ENCODE results near the gene GALNT16.

GALNT16 gene

DNA sequence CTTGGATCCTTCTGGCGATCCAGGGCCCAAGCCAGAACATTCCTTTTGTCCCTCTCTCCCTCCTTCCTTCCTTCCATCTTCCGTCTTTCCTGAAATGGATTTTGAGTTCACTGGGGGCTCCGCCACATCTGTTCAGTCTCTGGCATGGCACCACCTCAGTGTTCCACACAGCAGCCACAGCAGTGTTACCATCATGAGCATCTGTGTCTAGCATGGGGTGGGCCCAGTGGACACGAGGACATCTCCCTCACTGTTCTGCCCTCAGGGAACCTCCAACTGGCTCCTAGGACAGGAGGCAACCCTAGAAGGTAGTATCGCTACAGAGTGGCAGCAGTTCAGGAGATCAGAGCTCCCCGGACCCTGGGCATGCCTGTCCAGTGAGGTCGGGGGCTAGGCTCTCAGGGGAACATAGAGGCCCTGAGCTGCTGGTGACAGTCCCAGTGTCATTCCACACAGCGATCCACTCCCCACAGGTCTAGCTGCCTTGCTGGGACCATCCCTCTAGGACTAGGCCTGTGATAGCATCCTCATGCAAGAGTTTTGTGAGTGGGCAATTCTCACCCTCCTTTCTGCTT lies 59.0 kb downstream of the GALNT16 start:
- DNase-seq: no peak

DNA sequence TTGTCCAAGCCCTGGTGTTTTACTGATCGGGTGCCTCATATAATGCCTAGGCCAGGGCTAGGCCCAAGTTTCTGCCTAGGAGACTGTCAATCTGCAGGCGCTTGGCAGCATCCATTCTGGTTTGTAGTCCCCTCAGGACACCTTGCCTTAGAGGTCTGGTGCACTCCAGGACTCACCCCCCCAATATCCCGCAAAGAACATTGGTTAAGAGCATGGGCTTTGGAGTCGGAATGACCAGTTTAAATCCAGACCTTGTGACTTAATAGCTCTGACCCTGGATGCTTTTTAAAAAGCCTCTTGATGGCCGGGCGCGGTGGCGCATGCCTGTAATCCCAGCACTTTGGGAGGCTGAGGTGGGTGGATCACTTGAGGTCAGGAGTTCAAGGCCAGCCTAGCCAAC lies 60.0 kb downstream of the GALNT16 start:
- DNase-seq: no peak

DNA sequence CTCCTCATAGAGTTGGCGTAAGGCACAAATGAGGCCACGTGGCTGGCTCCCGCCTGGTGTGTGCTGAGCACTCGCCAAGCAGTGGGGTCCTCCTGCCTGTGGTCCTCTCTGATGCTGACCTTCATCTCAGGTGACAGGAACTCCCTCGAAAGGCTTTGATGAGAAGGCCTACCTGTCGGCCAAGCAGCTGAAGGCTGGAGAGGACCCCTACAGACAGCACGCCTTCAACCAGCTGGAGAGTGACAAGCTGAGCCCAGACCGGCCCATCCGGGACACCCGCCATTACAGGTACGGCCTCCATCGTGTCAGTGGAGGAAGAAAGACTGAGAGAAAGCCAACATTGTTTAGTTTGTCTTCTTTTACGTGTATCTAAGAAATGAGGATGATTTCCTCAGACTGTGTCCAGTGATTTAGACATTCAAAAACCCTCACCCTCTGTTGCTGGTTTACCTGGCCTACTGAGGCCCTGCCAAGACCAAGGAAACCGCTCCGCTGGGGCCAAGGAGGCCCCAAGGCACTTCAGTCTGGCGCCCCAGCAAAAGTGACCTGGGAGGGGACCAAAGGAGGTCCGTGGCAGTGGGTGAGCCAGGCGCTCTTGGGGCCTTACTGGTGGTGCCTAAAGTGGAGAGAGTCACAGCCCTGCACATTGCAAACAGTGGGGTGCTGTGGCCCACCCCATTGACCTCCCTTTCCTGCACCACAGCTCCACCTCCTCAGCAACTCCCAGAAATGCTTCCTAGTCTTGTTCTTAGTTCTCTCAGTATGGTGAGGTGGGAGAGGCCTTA lies 60.8 kb downstream of the GALNT16 start:
- DNase-seq: no peak

DNA sequence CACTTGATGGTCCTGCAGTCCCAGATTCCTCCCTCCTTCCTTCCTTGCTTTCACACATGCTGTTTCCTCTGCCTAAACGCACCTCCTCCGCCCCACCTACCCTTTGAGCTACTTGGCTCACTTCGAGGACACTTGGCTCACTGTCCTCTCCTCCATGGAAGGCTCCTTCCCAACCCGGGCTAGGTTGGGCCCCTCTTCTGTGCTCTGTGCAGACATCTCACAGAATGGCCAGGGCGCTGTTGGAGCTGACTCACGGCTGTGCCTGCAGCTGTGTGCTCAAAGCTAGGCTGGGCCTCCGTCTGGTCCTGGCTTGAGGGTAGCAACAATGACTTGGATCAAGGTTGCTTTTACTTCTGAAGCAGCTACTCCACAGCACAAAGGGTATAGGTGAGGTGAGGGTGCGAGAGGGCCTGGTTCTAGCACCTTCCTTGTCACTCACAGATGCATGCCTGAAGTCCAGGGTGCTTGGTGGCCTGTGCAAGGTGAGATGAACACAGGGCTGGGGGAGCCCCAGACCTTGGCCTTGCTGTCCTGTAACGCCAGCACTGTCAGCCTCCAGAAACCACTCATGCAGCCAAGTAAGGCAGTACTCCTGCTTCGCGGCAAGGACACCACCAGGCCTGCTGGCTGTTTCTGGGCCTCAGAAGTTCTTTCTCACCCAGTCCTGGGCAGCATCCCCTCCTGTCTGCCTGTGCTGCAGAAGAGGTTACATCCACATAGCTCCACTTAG lies 61.8 kb downstream of the GALNT16 start:
- DNase-seq: no peak

DNA sequence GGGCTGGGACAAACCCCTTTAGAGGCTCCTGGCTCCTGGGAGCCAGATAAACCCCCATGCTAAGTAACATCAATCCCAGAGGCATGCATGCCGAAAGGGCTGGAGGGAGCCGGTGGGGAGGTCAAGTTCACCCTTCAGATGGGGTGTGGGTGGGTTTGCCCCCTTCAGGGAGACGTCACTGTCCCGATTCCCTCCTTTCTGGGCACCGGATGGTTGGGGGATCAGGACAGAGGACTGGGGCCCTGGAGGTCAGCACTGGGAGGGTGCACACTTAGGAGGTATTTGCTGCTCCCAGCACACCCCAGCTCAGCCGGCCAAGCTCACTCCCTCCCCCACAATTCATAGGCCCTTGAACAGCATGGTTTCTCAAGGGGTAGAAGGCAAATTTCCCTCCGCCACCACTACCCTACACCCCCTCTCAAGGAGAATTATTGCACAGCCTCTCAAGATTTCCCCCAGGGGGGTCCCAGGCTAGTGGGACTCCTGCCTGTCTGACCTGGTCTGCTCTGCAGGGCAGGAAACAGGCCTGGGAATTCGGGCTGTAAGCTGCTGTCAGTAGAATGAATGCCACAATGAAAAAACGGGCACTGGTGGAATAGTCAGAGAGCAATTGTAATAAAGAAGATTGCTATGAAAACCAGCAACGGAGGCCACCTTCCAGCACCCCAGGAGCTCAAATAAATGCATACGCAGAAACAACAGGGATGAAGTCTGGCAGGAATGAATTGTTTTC lies 63.5 kb downstream of the GALNT16 start:
- DNase-seq: no peak

DNA sequence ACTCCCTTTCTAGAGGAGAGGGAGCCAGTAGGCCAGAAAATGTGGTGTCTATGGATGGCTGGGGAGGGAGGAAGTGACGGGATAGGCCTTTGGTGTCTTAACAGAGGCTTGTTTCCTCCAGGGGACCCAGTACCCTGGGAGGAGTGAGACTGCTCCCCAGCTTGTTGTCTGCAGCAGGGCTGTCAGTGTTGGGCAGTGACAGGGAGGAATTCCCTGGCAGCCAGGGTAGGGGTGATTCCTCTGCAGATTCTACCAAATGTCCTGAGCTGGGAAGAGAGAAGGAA lies 64.0 kb downstream of the GALNT16 start:
- DNase-seq: no peak

DNA sequence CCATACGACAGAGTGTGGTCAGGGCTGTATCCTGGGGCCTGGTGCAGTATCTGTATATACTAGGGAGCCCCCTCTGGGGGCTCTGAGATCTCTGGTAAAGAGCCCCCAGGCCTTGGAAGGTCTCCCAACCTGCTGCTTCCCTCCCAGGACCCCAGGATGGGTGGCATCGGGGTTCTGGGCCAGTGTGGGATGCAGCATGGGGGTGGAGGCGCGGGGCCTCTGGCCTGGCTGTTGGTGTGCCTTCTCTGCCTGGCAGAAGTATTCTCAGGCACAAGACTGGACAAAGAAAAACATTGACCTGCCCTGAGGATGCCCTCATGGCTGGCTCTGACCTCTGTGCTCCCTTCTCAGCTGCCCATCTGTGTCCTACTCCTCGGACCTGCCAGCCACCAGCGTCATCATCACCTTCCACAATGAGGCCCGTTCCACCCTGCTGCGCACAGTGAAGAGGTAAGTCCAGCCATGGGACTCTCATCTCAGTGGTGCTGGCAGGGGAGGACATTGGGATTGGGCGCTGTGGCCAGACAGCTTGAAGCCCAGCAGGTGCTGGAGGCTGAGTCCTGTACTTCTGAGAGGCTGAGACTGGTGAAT lies 64.5 kb downstream of the GALNT16 start:
- DNase-seq: no peak

DNA sequence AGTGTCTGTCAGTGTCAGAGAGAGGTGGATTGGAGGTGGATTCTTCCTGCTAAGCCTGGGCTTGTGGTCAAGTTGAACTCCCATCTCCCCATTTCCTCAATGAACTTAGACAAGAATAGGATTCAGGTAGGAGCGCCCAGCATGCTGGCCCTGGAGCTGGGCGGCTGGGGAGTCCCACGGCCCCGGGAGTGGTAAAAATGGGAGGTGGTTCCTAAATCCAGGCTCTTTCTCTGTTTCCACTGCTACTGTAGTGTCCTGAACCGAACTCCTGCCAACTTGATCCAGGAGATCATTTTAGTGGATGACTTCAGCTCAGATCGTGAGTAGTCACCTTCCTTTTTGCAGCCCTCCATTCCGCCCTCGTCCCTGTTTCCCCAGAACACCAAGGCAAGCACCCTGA lies 65.1 kb downstream of the GALNT16 start:
- no peak for DNase-seq

DNA sequence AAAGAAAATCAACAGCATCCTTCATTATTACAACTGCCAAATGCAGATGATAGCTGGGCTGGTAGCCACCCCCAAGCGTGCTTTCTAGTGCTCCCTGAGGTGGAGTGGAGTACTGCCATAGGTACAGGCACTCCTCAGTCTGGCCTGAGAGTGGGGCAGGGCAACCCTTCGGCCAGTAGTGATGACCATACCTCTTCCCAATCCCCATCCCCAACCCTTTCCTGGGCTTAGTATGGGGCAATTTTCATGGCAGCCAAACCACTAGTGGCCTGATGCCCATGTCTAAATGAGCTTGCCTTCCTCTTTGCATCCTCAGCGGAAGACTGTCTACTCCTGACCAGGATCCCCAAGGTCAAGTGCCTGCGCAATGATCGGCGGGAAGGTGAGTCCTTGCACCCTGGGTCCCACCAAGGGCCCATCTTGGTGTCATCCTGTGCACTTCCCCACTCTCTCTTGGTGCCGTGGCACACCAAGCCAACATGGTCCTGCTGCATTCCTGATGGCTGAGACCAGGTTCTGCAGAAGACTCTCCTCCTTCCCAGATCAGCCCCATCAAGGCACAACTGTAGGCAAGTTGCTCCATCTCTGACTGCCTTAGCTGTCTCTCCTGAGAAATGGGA lies 65.8 kb downstream of the GALNT16 start:
- no peak for DNase-seq

DNA sequence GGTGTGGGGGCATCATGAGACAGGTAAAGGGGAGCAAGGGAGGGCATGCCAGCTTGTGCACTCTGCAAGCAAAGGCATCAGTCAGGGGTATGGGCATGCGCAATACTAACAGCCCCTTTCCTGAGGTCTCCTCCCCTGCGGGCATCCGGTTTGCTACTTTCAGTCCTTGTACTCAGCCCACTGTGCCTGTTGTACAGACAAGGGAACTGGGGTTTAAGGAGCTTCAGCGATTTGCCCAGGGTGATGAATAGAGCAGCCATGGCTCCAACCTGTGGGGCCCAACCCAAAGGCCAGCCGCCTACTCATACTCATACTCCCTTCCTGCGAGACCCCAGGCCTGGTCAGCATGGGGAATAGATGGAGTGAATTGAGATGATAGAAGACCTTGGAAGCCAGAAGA lies 66.7 kb downstream of the GALNT16 start:
- DNase-seq: no peak

DNA sequence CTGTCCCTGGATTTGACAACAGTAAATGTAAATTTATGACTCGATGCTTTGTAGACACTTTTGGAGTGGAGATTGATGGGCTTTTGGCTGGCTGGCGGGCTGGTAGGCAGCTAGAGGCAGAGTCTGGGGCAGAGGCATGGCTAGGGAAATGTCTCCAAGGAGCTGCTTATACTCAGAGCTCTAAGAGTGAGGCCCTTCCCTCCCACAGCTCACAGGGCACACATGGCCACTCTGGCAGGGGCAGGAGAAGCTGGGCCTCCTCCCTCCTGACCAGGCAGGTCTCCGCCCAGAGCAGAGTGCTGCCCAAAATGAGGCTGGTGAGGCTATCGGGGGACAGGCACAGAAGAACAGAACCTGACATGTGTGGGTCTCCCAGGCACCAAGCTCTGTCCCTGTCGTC lies 67.5 kb downstream of the GALNT16 start:
- no peak for DNase-seq

DNA sequence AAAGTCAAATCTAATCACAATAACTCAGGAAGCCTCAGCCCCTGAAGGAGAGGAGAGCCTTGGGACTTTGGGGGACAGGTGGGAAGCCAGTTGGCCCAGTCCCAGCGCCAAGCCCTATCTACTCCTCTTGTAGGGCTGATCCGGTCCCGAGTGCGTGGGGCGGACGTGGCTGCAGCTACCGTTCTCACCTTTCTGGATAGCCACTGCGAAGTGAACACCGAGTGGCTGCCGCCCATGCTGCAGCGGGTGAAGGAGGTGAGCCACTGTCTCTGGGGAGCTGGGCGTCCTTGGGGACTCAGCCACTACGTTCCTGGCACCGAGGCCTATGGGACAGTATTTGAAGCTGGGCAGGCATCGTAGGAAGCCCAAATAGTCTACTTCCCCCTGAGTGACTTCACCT lies 68.4 kb downstream of the GALNT16 start:
- DNase-seq: no peak

DNA sequence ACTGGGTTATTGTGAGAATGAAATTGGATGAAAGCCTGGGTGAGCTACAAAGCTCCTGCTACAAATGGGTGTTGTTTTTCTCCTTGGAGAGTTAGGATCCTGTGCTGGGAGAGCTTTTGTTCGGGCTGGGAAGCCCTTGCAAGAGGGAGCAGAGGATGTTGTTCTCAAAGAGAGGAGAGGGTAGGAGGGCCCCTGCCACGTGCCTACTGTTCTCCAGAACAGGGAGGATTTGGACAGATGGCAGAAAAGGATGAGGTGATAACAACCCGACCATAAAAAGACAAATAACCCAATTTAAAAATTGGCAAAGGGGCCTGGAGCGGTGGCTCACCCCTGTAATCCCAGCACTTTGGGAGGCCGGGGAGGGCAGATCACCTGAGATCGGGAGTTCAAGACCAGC lies 68.8 kb downstream of the GALNT16 start:
- DNase-seq: no peak

DNA sequence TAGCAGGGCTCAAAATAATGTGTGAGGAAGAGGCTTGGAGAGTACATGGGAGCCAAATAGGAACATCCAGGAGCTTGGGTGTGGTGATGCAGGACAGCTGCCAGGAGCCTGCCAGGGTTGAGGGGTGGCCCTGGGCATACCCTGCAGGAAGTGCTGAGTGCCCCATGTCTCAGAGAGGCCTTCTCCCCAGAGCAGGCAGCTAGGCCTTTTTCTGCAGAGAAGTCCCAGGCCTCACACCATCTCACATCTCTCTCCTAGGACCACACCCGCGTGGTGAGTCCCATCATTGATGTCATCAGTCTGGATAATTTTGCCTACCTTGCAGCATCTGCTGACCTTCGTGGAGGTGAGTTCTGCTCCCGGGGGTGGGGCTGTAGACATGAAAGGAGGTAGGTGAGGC lies 71.2 kb downstream of the GALNT16 start:
- DNase-seq: no peak

DNA sequence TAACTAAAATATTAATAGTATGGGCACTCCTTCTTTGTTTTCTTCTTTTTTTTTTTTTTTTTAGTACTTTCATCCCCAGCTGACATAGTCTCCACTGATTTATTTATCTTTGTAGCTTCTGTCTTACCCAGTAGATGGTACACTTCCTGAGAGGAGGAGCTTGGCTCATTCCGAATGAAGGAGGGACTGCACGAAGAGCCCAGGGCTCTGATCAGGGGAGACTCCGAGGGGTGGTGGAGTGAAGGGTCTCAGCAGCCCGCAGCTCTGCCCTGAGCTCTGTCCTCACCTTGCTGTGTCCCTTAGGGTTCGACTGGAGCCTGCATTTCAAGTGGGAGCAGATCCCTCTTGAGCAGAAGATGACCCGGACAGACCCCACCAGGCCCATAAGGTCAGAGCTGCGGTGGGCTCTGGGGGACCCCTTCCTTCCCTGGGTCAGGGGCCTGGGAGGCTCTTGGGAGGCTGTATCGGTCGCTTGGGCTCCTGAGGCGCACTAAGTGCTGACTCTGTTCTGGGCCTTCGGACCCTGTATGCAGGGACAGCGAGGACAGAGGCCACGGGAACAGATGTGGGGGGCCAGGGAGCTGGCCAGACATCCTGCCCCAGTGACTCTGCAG lies 72.9 kb downstream of the GALNT16 start:
- DNase-seq: no peak

DNA sequence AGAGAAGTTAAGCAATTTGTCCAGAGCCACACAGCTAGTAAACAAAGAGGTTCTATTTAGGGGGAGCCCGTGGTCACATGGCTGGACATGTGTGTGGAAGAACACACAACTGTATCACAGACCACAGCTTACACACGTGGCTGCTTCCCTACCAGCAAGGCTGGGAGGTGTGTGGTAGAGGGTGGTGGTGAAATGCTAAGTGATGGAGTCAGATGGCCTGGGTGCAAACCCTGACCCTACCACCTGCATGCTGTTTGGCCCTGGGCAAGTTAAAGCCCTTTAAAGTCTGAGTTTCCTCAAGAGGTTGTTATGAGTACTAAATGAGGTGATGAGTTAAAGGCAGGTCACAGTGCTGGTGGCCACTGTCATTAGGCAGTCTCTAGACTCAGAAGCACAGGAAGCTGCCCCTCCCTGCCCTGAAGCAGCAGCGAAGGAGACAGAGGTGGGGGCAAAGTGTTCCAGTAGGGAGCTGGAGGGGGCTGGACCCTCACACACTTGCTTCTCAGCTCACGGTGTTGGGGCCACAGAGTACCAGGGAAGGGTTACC lies 73.9 kb downstream of the GALNT16 start:
- DNase-seq: no peak

DNA sequence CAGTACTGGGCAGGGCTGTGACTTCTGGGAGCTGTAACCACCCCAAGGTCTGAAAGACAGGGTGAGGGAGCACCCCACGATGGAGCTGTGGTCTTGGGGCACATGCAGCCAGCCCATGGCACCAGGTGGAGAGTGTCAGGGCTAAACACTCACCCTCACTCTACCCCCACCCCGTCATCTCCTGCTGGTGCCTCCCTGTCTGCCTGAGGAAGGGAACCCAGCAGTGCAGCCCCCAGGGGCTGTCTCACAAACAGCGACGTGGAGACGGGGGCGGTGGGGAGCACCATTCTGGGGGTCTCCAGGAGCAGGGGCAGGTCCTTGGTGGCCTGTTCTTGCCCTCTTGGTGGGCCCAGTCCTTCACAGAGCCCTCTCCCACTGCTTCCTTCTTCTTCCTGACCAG lies 74.6 kb downstream of the GALNT16 start:
- no peak for DNase-seq

DNA sequence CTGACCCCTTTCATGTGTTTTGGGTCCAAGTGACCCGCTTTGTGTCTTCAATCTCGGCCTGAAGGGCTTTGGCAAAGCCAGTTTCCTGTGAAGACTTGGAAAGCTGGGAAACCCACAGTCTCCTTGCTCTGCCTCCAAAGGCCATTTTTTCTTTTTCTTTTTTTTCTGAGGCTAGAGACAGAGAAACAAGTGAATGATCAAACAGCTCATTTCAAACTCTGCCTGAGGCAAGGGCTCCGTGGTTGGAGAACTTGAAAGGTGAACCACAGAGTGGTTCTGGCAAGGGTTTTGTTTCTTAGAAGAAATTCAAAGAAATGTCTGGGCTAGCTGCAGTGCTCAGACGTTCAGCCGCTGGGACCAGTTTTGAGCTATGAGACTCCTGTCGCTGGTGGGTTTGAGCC lies 75.4 kb downstream of the GALNT16 start:
- peak; percentile 34 for DNase-seq

DNA sequence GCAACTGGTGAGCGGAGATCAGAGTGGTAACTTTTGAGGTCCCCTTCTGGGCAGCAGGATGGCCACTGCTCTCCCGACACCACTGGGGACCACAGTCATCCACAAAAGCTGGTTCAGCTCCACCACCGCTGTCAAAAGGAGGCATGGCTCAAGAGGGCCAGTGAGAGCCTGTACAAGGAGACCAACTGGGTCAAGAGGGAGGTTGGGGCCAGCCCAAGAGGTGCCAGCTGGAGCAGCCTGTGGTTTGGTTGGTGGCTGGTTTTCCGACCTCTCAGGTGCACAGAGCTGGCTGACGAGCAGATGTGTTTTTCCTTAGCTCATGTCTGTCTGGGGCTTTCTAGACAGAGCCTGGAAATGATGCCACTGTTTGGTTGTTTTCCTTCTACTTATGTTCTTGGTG lies 78.0 kb downstream of the GALNT16 start:
- DNase-seq: no peak

DNA sequence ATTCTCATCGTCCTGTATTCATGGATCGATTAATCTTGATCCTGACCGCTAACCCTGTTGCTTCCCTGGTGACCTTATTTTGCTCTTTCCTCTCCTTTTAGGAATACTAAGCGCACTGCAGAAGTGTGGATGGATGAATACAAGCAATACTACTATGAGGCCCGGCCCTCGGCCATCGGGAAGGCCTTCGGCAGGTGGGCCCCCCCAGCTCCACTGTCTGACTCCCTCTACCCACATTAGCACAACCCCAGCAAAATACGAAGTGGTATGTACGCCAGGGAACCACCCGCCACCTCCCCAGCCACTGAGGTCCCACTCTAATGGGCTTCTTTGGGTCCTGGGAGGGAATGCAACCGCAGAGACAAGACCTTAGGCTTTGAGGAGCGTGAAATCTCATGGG lies 79.5 kb downstream of the GALNT16 start:
- no peak for DNase-seq

DNA sequence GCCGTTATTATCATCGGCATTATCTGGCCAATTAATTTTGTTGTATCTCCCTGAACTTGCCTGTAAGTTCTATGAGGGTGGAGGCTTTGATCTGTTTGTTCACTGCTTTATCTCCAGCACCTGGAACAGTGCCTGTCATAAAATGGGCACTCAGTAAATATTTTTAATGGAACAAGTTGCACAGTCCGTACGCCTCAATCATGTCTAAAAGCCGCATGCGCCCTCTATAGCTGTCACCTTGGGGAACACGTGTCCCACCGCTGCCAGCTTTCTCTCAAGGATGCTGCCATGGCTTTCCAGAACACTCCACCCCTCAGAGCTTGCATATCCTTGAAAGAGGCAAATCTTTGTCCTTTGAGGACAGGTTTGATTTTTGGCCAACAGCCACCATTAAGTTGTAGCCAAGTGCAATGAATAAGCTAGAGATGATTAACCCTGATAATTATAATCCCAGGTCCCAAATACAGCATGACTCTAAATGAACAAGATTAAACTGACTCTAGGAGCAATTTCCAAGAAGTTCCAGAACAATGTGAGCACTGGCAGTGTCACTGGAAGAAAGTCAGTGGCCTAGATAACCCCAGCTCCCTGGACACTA lies 83.1 kb downstream of the GALNT16 start:
- DNase-seq: no peak

DNA sequence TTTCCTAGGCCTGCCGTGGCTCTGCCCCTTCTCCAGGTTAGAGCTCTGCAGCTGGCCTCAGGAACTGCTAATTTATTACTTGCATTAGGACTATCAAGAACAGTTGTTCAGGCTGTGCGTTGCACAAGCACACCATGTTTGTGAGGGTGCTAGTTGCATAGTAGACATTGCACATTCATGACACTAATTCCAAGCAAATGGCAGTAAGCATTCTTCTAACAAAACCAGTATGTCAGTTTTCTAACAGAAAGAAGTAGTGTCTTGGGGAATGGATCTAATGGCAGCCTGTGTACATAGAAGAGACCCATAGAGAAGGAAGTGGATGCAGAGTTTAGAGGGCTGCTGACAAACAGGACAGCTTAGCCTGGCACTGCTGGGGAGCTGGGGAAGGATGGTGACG lies 84.2 kb downstream of the GALNT16 start:
- DNase-seq: no peak

Data from amniotic stem cell (primary cell).